K562 (cell line): ENCODE measurements around the gene MIEF1. TPM values are rescaled to one million over a fixed set of nuclear protein-coding genes. Genes with fewer than 3 reads are reported as not detected.

Experiments
- BHLHE40 ChIP-seq: IDR thresholded peaks from 2 replicates; pipeline ENCODE4 v1.6.1; 2011; ENCODE audit warnings: low read length, improper control_type of control experiment
- CHD1 ChIP-seq: fragments of 200-600 bp; sonication (generic); IDR thresholded peaks from one replicate; pipeline ENCODE4 v1.6.1; 2012; ENCODE audit warnings: mild to moderate bottlenecking, moderate library complexity, low read length, inconsistent platforms
- ESRRB ChIP-seq: fragments of 250-450 bp; sonication (Bioruptor Pico); IDR thresholded peaks from 2 replicates; pipeline ENCODE4 v1.5.0; 2020; ENCODE audit warnings: mild to moderate bottlenecking, moderate library complexity, borderline replicate concordance
- HDAC2 ChIP-seq: fragments of 450-650 bp; IDR thresholded peaks from 2 replicates; pipeline ENCODE4 v1.6.1; 2016; ENCODE audit warnings: mild to moderate bottlenecking
- KAT8 ChIP-seq: fragments of 450-650 bp; IDR thresholded peaks from 2 replicates; pipeline ENCODE4 v1.6.1; 2016; ENCODE audit warnings: low read depth, mild to moderate bottlenecking
- KHSRP ChIP-seq: fragments of 450-650 bp; IDR thresholded peaks from 2 replicates; pipeline ENCODE4 v1.6.1; 2017
- NUFIP1 ChIP-seq: fragments of 450-650 bp; IDR thresholded peaks from 2 replicates; pipeline ENCODE4 v1.6.1; 2018; ENCODE audit not compliant: partially characterized antibody
- RBM22 ChIP-seq: fragments of 200-400 bp; formaldehyde crosslinking; IDR thresholded peaks from 2 replicates; pipeline ENCODE4 v1.6.1; 2018; ENCODE audit warnings: low read length, low read depth; ENCODE audit not compliant: poor library complexity, severe bottlenecking
- RREB1 ChIP-seq: fragments of 250-450 bp; sonication (Bioruptor Pico); IDR thresholded peaks from 2 replicates; pipeline ENCODE4 v1.4.0; 2020
- SP2 ChIP-seq: IDR thresholded peaks from 2 replicates; pipeline ENCODE4 v1.6.1; 2011; ENCODE audit warnings: mild to moderate bottlenecking, low read depth, low read length, moderate library complexity; ENCODE audit not compliant: poor library complexity, severe bottlenecking; ENCODE audit errors: extremely low read depth
- THRB ChIP-seq: fragments of 450-650 bp; formaldehyde crosslinking; conservative IDR thresholded peaks from 2 replicates; pipeline ENCODE4 v1.4.0; 2022; ENCODE audit warnings: mild to moderate bottlenecking, missing genetic modification characterization
- ZBTB11 ChIP-seq, 3 experiments: fragments of 200-800 bp in 1 of 3; fragments of 250-450 bp in 1 of 3; fragments of 450-650 bp in 1 of 3; sonication (Bioruptor Pico) in 1 of 3; sonication (Bioruptor generic) in 1 of 3; formaldehyde crosslinking in 1 of 3; IDR thresholded peaks; 2 replicates each; pipeline versions ENCODE4 v1.6.1 to v1.8.0; 2016 to 2022; ENCODE audit warnings: mild to moderate bottlenecking in 2 of 3, missing genetic modification characterization in 2 of 3, missing compliant biosample characterization in 1 of 3, moderate library complexity in 1 of 3
- ZNF212 ChIP-seq: fragments of 450-650 bp; formaldehyde crosslinking; IDR thresholded peaks from 2 replicates; pipeline ENCODE4 v1.4.0; 2020; ENCODE audit warnings: mild to moderate bottlenecking
- ZNF3 ChIP-seq: fragments of 250-450 bp; sonication (Bioruptor Pico); IDR thresholded peaks from 2 replicates; pipeline ENCODE4 v1.5.0; 2021; ENCODE audit warnings: mild to moderate bottlenecking, moderate library complexity
- ZNF347 ChIP-seq: fragments of 450-650 bp; formaldehyde crosslinking; IDR thresholded peaks from 2 replicates; pipeline ENCODE4 v1.4.0; 2020; ENCODE audit warnings: low read depth, mild to moderate bottlenecking, moderate library complexity
- ZNF551 ChIP-seq: fragments of 250-450 bp; sonication (Bioruptor Pico); IDR thresholded peaks from 2 replicates; pipeline ENCODE4 v1.5.0; 2021; ENCODE audit warnings: mild to moderate bottlenecking, moderate library complexity
- ZNF830 ChIP-seq: fragments of 250-450 bp; sonication (Bioruptor Pico); IDR thresholded peaks from 2 replicates; pipeline ENCODE4 v1.5.0; 2021; ENCODE audit warnings: mild to moderate bottlenecking
- polyA plus RNA-seq, 8 experiments: library from polyadenylated mRNA; depleted of rRNA in 4 of 8; stranded (reverse) in 5 of 8; unstranded in 3 of 8; fragments of >200 nt; fragmentation: Nextera tagmentation in 2 of 8; fragmentation: Illumina TruSeq in 1 of 8; extraction: Ambion mirVana in 2 of 8; extraction: Trizol in 1 of 8; gene quantifications; 2 replicates each; pipeline versions ENCODE4 v1.2.1 to v1.2.3, GENCODE V29; 2011 to 2014; ENCODE audit warnings: inconsistent platforms in 1 of 8, missing spikeins in 1 of 8
- total RNA-seq, 7 experiments: library from RNA; depleted of rRNA in 6 of 7; stranded (reverse); fragments of >200 nt in 6 of 7; fragmentation: Illumina TruSeq in 2 of 7; extraction: Trizol in 2 of 7; gene quantifications; 2 replicates each; pipeline versions ENCODE4 v1.2.1 to v1.2.3, GENCODE V29; 2011 to 2021; ENCODE audit warnings: low replicate concordance in 1 of 7

Gene MIEF1
- total and polyA plus RNA-seq, 9 of the 15 experiments (the other 6 are each of a cell fraction or from before 2014, with no cell fraction given): 10.9 to 51.8 (median 25.5) TPM

- TF ChIP-seq RREB1 (CRISPR knock-in tag) (no peak), KAT8 (no peak), RBM22 (no peak), SP2 (no peak), ESRRB (CRISPR knock-in tag) (peak; percentile 64; the same call in 1 of the 2 replicates), KHSRP (no peak), ZBTB11 (CRISPR knock-in tag; IDR thresholded peaks at IDR 0.05) (no peak), ZNF551 (CRISPR knock-in tag) (0 out of 2 replicates have a peak, but pooled peaks have one; percentile 50), ZNF347 (CRISPR knock-in tag) (no peak), THRB (peak; percentile 94), CHD1 (no peak), HDAC2 (no peak), ZNF3 (no peak), BHLHE40 (no peak), NUFIP1 (no peak), ZNF830 (CRISPR knock-in tag) (no peak), ZNF212 (CRISPR knock-in tag) (no peak)
These were observed 20.6 kb downstream of the MIEF1 start (continued) for GRCh38 chr22:39522567-39523300.
